IMR-90 (cell line): Measurements from ENCODE around the gene ENHO.

Experiments
- BHLHE40 ChIP-seq: fragments of 150-350 bp; IDR thresholded peaks from 2 replicates; pipeline ENCODE4 v1.6.1; 2016; ENCODE audit warnings: mild to moderate bottlenecking, low read depth, low read length
- CEBPB ChIP-seq: IDR thresholded peaks from 2 replicates; pipeline ENCODE4 v1.6.1; 2012; ENCODE audit warnings: low read depth, low read length, improper control_type of control experiment
- CHD1 ChIP-seq: IDR thresholded peaks from 2 replicates; pipeline ENCODE4 v1.6.1; 2012; ENCODE audit warnings: low read depth, low read length, improper control_type of control experiment
- CTCF ChIP-seq: conservative IDR thresholded peaks from 2 replicates; pipeline ENCODE4 v1.5.1; 2012; ENCODE audit warnings: mild to moderate bottlenecking, low read depth, low read length, improper control_type of control experiment
- ELK1 ChIP-seq: fragments of 150-350 bp; IDR thresholded peaks from 2 replicates; pipeline ENCODE4 v1.6.1; 2016; ENCODE audit warnings: low read depth, mild to moderate bottlenecking, low read length, moderate library complexity, borderline replicate concordance
- POLR2A ChIP-seq: IDR thresholded peaks from 2 replicates; pipeline ENCODE4 v1.6.1; 2012; ENCODE audit warnings: mild to moderate bottlenecking, low read depth, low read length
- RAD21 ChIP-seq: IDR thresholded peaks from 2 replicates; pipeline ENCODE4 v1.6.1; 2012; ENCODE audit warnings: low read length, improper control_type of control experiment
- RCOR1 ChIP-seq: IDR thresholded peaks from 2 replicates; pipeline ENCODE4 v1.6.1; 2012; ENCODE audit warnings: mild to moderate bottlenecking, low read length, improper control_type of control experiment; ENCODE audit not compliant: insufficient replicate concordance
- SMC3 ChIP-seq: fragments of 150-350 bp; IDR thresholded peaks from 2 replicates; pipeline ENCODE4 v1.6.1; 2016; ENCODE audit warnings: low read depth, mild to moderate bottlenecking, antibody characterized with exemption, low read length, moderate library complexity

- TF ChIP-seq SMC3 = no peak
- TF ChIP-seq POLR2A = no peak
- TF ChIP-seq CTCF = no peak
- no peak for TF ChIP-seq CEBPB
- TF ChIP-seq RAD21 = no peak
- no peak for TF ChIP-seq RCOR1
- no peak for TF ChIP-seq BHLHE40
- no peak for TF ChIP-seq ELK1
- no peak for TF ChIP-seq CHD1
Measured at GRCh38 chr9:34515959-34516358, 6.8 kb downstream of the ENHO start.
